Measurements from ENCODE around the gene DACT2. TPM values are rescaled to one million over a fixed set of nuclear protein-coding genes. Genes with fewer than 3 reads are reported as not detected.
A peak's percentile ranks its signal among the peaks of the same experiment; 100 is the strongest.

The DACT2 gene
- total and polyA plus RNA-seq, 8 donors: 0.87 to 6.5 (median 3.1) TPM

DNA sequence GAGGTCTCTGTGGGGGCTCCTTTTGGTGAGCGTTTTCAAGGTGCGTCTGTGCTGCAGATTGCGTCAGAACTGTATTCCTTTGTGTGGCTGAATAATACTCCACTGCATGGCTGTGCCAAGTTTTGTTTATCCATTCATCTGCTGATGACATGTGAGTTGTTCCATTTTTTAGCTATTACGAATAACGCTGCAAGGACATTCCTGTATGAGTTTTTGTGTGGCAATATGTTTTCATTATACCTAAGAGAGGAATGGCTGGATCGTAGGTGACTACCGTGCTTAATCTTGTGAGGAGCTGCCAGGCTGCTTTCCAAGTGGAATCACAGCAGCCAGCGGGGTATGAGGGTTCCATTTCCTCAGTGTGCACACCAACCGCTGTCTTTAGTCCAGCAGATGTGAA, 1.1 kb upstream of the DACT2 start:
- Histone ChIP-seq H3K4me1 (no peaks in the 10 kb centered on the region), H3K36me3 (no peaks in the 10 kb centered on the region), H3K4me3 (no peak overlapping the region), H3K27me3 (no peaks in the 10 kb centered on the region), H3K9me3 (no peaks in the 10 kb centered on the region), H3K27ac (peak overlapping the region in 1 of 4 donors; percentile 72)
- TF ChIP-seq, protein P1, sequence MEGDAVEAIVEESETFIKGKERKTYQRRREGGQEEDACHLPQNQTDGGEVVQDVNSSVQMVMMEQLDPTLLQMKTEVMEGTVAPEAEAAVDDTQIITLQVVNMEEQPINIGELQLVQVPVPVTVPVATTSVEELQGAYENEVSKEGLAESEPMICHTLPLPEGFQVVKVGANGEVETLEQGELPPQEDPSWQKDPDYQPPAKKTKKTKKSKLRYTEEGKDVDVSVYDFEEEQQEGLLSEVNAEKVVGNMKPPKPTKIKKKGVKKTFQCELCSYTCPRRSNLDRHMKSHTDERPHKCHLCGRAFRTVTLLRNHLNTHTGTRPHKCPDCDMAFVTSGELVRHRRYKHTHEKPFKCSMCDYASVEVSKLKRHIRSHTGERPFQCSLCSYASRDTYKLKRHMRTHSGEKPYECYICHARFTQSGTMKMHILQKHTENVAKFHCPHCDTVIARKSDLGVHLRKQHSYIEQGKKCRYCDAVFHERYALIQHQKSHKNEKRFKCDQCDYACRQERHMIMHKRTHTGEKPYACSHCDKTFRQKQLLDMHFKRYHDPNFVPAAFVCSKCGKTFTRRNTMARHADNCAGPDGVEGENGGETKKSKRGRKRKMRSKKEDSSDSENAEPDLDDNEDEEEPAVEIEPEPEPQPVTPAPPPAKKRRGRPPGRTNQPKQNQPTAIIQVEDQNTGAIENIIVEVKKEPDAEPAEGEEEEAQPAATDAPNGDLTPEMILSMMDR (IDR thresholded peaks at IDR 0.05): no peak
- WGBS, 2 donors: 54 to 64% methylated on average over 9 of the region's 9 CpGs
- FAIRE-seq: no peak
- DNase-seq: no peak
- intact Hi-C loops (cut with DNase I): no loop called here
- ATAC-seq: peak; percentile 12 to 36 (median 26)

DNA sequence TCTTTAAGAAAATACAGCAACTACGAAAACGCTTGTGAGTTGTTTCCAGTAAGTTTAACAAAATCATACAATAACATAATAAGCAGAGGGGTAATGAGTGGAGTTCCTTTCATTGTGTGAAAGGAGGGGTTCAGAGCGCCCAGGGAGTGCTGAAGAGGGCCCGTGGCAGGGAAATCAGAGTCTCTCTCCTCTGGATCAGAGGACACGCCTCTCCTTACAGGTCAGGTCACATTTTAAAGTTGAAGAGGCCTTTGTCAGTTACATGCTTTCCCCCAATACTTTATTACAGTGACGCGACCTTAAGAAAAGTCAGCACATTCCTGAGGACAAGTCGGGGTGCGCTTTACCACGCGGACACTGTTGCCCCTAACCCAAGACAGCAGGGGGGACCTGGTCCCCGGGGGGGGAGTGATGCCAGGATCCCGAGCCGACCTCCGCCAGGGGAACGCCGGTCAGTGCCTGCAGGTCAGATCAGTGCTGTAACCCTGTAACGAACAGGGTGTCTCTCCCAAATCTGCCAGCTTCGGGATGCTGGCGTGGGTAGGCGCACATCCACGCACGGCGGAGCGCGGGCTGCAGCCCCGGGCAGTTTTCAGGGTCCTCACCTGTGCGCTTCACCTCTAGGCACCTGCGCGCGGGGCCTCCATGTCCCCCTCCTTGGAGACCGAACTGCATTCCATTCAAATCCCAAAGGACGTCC, 848 bp downstream of the DACT2 start:
- TF ChIP-seq, protein P1 (IDR thresholded peaks at IDR 0.05): no peak
- Histone ChIP-seq H3K27me3 (no peaks in the 10 kb centered on the region), H3K9me3 (no peaks in the 10 kb centered on the region), H3K36me3 (no peaks in the 10 kb centered on the region), H3K27ac (peak overlapping the region in 3 of 4 donors; percentile 67 to 74 (median 72)), H3K4me1 (no peaks in the 10 kb centered on the region), H3K4me3 (peak overlapping the region; percentile 37 to 65 (median 58))
- peak; percentile 16 to 63 (median 44) for ATAC-seq
- intact Hi-C loops (cut with DNase I): no loop called here
- DNase-seq: no peak
- FAIRE-seq: no peak
- WGBS, 2 donors: 4 to 20% methylated on average over 32 to 33 of the region's 33 CpGs

DNA sequence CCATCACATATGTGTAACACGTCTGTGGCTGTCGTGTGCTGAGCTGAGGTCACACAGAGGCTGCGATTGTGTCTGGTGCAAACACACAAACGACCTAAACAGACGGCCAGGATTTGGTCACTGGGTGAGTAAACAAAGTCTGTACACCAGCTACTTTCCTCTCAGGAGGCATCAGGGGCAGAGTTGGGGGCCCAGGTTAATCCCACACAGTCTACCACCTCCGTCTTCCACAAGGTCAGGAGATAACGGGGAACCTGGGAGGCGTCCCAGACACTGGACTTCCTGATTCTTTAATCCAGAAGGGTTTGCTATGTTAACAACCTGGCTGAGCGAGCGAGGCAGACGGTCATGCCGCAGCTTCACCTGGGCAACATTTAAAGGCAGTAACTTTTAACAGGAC, 1.5 kb downstream of the DACT2 start:
- H3K4me1 ChIP-seq: no peaks in the 10 kb centered on the region
- ATAC-seq (peak in 3 of 4 donors; percentile 28 to 58 (median 33)), FAIRE-seq (no peak), DNase-seq (no peak)
- no peaks in the 10 kb centered on the region for H3K36me3 ChIP-seq
- H3K9me3 ChIP-seq: no peaks in the 10 kb centered on the region
- H3K4me3 ChIP-seq: peak overlapping the region in 3 of 4 donors; percentile 58 to 65 (median 59)
- intact Hi-C loops (cut with DNase I): no loop called here
- peak overlapping the region in 3 of 4 donors; percentile 67 to 74 (median 72) for H3K27ac ChIP-seq
- WGBS, 2 donors: 6 to 18% methylated on average over 12 of the region's 12 CpGs
- no peaks in the 10 kb centered on the region for H3K27me3 ChIP-seq
- TF ChIP-seq, protein P1 (IDR thresholded peaks at IDR 0.05): no peak

DNA sequence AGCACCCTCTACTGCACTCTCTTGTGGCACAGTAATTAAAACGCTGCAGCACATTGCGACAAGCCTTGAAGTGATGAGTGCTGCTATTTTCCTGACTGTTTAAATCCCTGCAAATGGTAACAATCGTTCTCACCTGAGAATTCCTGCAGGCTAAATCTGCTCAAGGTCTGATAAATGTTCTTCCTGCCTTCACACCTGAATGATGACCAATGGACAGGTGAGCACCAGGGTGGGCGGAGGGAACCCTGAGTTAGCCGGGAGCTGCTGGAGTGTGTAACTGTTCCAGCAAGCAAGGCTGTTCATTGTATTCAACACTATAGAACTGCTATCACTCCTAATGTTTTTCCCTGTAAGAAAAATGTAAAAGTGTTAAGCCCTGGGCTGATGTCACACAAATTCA, 4.0 kb downstream of the DACT2 start:
- FAIRE-seq: no peak
- ATAC-seq: no peak
- H3K27ac ChIP-seq: no peak overlapping the region
- intact Hi-C loops (cut with DNase I): no loop called here
- TF ChIP-seq, protein P1 (IDR thresholded peaks at IDR 0.05): no peak
- H3K36me3 ChIP-seq: no peaks in the 10 kb centered on the region
- no peaks in the 10 kb centered on the region for H3K9me3 ChIP-seq
- H3K4me1 ChIP-seq: no peaks in the 10 kb centered on the region
- 61 to 67% methylated on average over 5 of the region's 5 CpGs for WGBS, 2 donors
- no peak overlapping the region for H3K4me3 ChIP-seq
- no peak for DNase-seq
- H3K27me3 ChIP-seq: no peaks in the 10 kb centered on the region

DNA sequence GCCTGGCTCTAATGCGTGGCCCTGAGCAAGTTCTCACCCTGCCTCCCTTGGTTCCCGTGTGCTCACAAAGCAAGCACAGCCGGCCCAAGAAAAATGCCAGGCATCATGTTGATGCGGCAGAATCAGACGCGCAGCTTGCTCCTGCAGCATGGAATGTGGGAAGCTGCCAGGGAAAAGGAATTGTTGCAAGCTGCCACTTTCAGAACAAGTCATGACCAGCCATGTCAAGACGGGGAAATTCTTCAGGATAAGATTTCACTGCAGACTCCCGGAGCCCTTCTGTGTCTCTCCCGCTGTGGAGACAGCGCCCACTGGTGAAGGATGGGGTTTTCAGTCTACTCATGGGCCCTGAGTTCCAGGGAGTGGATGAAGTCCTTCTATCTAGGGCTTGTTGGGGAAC, 4.6 kb downstream of the DACT2 start:
- Histone ChIP-seq H3K4me1 (no peaks in the 10 kb centered on the region), H3K27ac (no peak overlapping the region), H3K9me3 (no peaks in the 10 kb centered on the region), H3K4me3 (no peak overlapping the region), H3K36me3 (no peaks in the 10 kb centered on the region), H3K27me3 (no peaks in the 10 kb centered on the region)
- peak in 1 of 6 donors; percentile 30 for DNase-seq
- FAIRE-seq: no peak
- peak; percentile 4 to 18 (median 10) for ATAC-seq
- intact Hi-C loops (cut with DNase I): no loop called here
- TF ChIP-seq, protein P1 (IDR thresholded peaks at IDR 0.05): no peak
- 40 to 57% methylated on average over 10 of the region's 10 CpGs for WGBS, 2 donors
